KMS-11 (cell line): ENCODE data around the gene GAB4.

ENCODE experiments used
- H2AFZ ChIP-seq: fragments of 200-600 bp; sonication (generic); 2 replicates; pipeline ENCODE4 v1.6.1; 2016; ENCODE audit warnings: antibody characterized with exemption, mixed run types, low read depth
- H3K27ac ChIP-seq: fragments of 200-600 bp; sonication (generic); 2 replicates; pipeline ENCODE4 v1.6.1; 2016; ENCODE audit warnings: mild to moderate bottlenecking, mixed run types
- H3K27me3 ChIP-seq: fragments of 200-600 bp; sonication (generic); 2 replicates; pipeline ENCODE4 v1.6.1; 2017; ENCODE audit warnings: mild to moderate bottlenecking, low read depth, mixed run types, moderate library complexity; ENCODE audit not compliant: insufficient read depth
- H3K36me3 ChIP-seq: fragments of 200-600 bp; sonication (generic); 2 replicates; pipeline ENCODE4 v1.6.1; 2017; ENCODE audit warnings: mild to moderate bottlenecking, mixed run types; ENCODE audit not compliant: insufficient read depth
- H3K4me1 ChIP-seq: fragments of 200-600 bp; sonication (generic); 2 replicates; pipeline ENCODE4 v1.6.1; 2016; ENCODE audit warnings: mild to moderate bottlenecking, low read depth, mixed run types; ENCODE audit not compliant: poor library complexity, severe bottlenecking
- H3K4me2 ChIP-seq: fragments of 200-600 bp; sonication (generic); 2 replicates; pipeline ENCODE4 v1.7.0; 2016; ENCODE audit warnings: mild to moderate bottlenecking, mixed run types
- H3K4me3 ChIP-seq: fragments of 200-600 bp; sonication (generic); IDR thresholded peaks from 2 replicates; pipeline ENCODE4 v1.6.1; 2017; ENCODE audit warnings: low read depth, low read length, mixed read lengths; ENCODE audit not compliant: insufficient read depth
- H3K79me2 ChIP-seq: fragments of 200-600 bp; sonication (generic); 2 replicates; pipeline ENCODE4 v1.6.1; 2016; ENCODE audit warnings: low read depth, mixed run types; ENCODE audit not compliant: insufficient read depth
- H3K9ac ChIP-seq: fragments of 200-600 bp; sonication (generic); 2 replicates; pipeline ENCODE4 v1.6.1; 2016; ENCODE audit warnings: mild to moderate bottlenecking, mixed run types
- H4K20me1 ChIP-seq: fragments of 200-600 bp; sonication (generic); 2 replicates; pipeline ENCODE4 v1.6.1; 2016; ENCODE audit warnings: mild to moderate bottlenecking, mixed run types; ENCODE audit not compliant: insufficient read depth
- TF ChIP-seq, protein P1 (sequence below): fragments of 200-600 bp; sonication (generic); conservative IDR thresholded peaks from 2 replicates; pipeline ENCODE4 v1.6.1; 2017; ENCODE audit warnings: low read depth, mild to moderate bottlenecking, antibody characterized with exemption, low read length, moderate library complexity, mixed read lengths

The GAB4 gene

GRCh38 chr22:16970446-16970845 lies 37.6 kb downstream of the GAB4 start:
- no peak overlapping the region for H2AFZ ChIP-seq
- H3K27me3 ChIP-seq = no peaks in the 10 kb centered on the region
- H4K20me1 ChIP-seq = no peaks in the 10 kb centered on the region
- H3K9ac ChIP-seq = no peak overlapping the region
- H3K4me3 ChIP-seq = no peak overlapping the region
- TF ChIP-seq, protein P1, sequence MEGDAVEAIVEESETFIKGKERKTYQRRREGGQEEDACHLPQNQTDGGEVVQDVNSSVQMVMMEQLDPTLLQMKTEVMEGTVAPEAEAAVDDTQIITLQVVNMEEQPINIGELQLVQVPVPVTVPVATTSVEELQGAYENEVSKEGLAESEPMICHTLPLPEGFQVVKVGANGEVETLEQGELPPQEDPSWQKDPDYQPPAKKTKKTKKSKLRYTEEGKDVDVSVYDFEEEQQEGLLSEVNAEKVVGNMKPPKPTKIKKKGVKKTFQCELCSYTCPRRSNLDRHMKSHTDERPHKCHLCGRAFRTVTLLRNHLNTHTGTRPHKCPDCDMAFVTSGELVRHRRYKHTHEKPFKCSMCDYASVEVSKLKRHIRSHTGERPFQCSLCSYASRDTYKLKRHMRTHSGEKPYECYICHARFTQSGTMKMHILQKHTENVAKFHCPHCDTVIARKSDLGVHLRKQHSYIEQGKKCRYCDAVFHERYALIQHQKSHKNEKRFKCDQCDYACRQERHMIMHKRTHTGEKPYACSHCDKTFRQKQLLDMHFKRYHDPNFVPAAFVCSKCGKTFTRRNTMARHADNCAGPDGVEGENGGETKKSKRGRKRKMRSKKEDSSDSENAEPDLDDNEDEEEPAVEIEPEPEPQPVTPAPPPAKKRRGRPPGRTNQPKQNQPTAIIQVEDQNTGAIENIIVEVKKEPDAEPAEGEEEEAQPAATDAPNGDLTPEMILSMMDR = no peak
- H3K4me1 ChIP-seq = no peaks in the 10 kb centered on the region
- H3K27ac ChIP-seq = no peak overlapping the region
- H3K36me3 ChIP-seq = no peaks in the 10 kb centered on the region
- no peak overlapping the region for H3K4me2 ChIP-seq
- H3K79me2 ChIP-seq = no peaks in the 10 kb centered on the region

DNA sequence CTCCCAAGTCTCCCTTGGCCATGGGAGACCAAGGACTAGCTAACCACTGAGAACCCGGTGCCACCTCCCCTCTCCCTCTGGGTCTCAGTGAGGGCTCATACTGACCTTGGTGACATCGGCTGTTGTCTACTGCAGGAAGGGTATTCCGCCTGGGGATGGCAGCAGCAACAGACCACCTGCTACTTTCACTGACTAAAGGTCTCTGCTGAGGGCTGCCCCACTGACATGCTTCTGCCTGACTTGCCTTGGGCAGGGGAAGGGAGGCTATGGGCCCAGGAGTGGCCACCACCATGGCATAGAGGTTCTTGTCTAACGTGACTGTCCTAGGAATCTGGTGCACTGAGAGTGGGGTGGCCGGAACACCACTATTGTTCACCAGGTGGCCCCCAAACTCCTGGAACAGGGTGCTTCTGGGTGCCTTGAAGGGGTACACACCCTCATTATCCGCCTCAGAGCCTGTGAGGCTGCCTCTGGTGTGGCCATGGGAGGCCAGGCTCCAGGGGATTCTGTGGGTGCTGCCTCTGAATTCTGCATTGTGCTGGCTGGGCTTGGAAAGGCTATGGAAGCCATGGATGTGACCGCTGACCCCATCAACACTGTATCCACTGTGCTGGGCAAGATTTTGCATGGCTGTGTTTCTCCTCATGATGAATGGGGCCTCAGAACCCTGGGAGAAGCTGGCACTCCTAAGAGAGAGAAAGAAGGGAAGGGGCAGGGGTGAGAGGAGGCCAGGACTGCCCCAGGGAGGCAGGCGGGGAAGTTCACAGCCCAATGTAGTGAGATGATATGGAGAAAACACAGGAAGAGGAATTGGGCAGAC lies 38.3 kb downstream of the GAB4 start:
- Histone ChIP-seq H3K4me3 (no peak overlapping the region), H3K27me3 (no peaks in the 10 kb centered on the region), H4K20me1 (no peaks in the 10 kb centered on the region), H3K79me2 (no peaks in the 10 kb centered on the region), H3K27ac (no peak overlapping the region), H3K4me1 (no peaks in the 10 kb centered on the region), H3K36me3 (no peaks in the 10 kb centered on the region), H2AFZ (no peak overlapping the region), H3K9ac (no peak overlapping the region), H3K4me2 (no peak overlapping the region)
- TF ChIP-seq, protein P1 = no peak

DNA sequence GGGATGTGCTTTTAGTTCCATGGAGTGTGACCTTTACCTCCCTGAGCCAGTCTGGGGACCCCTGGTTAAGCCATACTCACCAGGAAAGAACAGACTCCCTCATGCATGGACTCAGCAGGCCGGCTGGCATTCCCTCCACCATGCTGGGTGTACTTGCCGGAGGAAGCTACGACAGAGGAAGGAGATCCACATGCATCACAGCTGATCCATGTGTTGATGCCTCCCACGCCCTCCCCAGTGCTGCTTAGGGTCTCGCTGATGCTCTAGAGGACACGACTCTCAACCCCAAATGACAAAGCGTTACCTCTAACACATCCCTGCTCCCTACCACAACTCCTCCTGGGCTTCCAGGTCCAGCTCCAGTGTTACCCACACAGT lies 39.8 kb downstream of the GAB4 start:
- no peak overlapping the region for H3K4me2 ChIP-seq
- H3K9ac ChIP-seq = no peak overlapping the region
- no peak overlapping the region for H3K27ac ChIP-seq
- no peaks in the 10 kb centered on the region for H3K4me1 ChIP-seq
- H4K20me1 ChIP-seq = no peaks in the 10 kb centered on the region
- no peaks in the 10 kb centered on the region for H3K27me3 ChIP-seq
- H3K79me2 ChIP-seq = no peaks in the 10 kb centered on the region
- no peaks in the 10 kb centered on the region for H3K36me3 ChIP-seq
- no peak overlapping the region for H2AFZ ChIP-seq
- TF ChIP-seq, protein P1 = no peak
- H3K4me3 ChIP-seq = no peak overlapping the region

DNA sequence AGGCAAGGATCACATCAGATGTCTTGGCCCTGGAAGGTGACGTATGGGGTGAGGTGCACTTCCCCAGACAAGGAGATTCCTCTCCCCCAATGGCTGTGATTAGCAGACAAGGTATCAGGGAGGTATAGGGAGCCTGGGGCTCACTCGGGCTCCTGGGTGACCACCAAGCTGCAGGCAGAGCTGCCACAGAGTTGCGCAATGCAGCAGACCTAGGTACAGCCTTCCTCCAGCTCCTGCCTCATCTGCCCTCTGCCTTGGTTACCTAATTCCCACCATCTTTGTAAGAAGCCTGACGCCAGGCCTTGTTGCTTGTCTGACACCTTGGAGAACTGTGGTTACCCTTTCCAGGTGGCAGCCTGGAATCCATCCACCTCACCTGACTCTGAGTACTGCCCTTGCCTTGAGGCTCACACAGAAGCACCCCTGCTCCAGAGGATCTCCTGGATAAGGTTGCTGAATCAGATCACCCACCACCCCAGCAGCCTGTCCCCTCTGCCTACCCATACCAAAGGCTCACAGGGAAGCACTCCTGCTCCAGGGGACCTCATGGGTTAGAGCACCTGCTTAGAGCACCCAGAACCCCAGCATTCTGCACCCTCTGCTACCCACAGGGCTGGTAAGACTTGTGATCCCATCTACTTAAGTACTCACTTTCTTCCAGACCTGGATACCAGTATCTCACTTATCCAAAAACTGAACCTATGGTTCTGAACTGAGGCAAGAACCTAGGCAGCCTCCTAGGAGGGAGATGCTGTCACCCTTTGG lies 40.4 kb downstream of the GAB4 start:
- no peaks in the 10 kb centered on the region for H3K36me3 ChIP-seq
- no peak overlapping the region for H3K4me2 ChIP-seq
- no peak overlapping the region for H2AFZ ChIP-seq
- no peaks in the 10 kb centered on the region for H4K20me1 ChIP-seq
- H3K27me3 ChIP-seq = no peaks in the 10 kb centered on the region
- H3K9ac ChIP-seq = no peak overlapping the region
- H3K4me3 ChIP-seq = no peak overlapping the region
- TF ChIP-seq, protein P1 = no peak
- no peaks in the 10 kb centered on the region for H3K79me2 ChIP-seq
- H3K4me1 ChIP-seq = no peaks in the 10 kb centered on the region
- no peak overlapping the region for H3K27ac ChIP-seq
